ENCODE measurements around the gene CAMKMT.

- TF ChIP-seq CTCF (IDR thresholded peaks at IDR 0.05; ENCODE audit: low read length), result no peak
- TF ChIP-seq EZH2 (IDR thresholded peaks at IDR 0.05; ENCODE audit: borderline replicate concordance, low read length), result no peak
Measured at GRCh38 chr2:44655401-44655864, 293.7 kb downstream of the CAMKMT start.
